H9 (cell line): ENCODE results near the gene ZMIZ1. TPM values are rescaled to one million over a fixed set of nuclear protein-coding genes. Genes with fewer than 3 reads are reported as not detected.

Experiments
- DNase-seq: peaks from one replicate; pipeline ENCODE4 v3.0.0-alpha.2; 2017
- H2AFZ ChIP-seq: one replicate; pipeline ENCODE4 v1.6.1; 2013; ENCODE audit warnings: mild to moderate bottlenecking, low read length, control low read depth, moderate library complexity
- H2AK5ac ChIP-seq: 2 replicates; pipeline ENCODE4 v1.6.1; 2013; ENCODE audit warnings: low read length, control low read depth, mixed read lengths; ENCODE audit not compliant: insufficient read length
- H2BK120ac ChIP-seq: one replicate; pipeline ENCODE4 v1.6.1; 2013; ENCODE audit warnings: low read depth, mild to moderate bottlenecking, low read length, control low read depth, inconsistent platforms; ENCODE audit not compliant: poor library complexity, severe bottlenecking
- H2BK12ac ChIP-seq: 2 replicates; pipeline ENCODE4 v1.6.1; 2013; ENCODE audit warnings: low read length, control low read depth, mixed read lengths, low read depth; ENCODE audit not compliant: insufficient read length
- H2BK15ac ChIP-seq: 2 replicates; pipeline ENCODE4 v1.6.1; 2013; ENCODE audit warnings: low read depth, low read length, control low read depth
- H2BK20ac ChIP-seq: one replicate; pipeline ENCODE4 v1.6.1; 2013; ENCODE audit warnings: low read depth, mild to moderate bottlenecking, low read length, control low read depth, inconsistent platforms; ENCODE audit not compliant: poor library complexity, severe bottlenecking
- H2BK5ac ChIP-seq: 2 replicates; pipeline ENCODE4 v1.6.1; 2013; ENCODE audit warnings: low read length, control low read depth, mixed read lengths; ENCODE audit not compliant: insufficient read length
- H3K14ac ChIP-seq: 2 replicates; pipeline ENCODE4 v1.6.1; 2013; ENCODE audit warnings: low read length, control low read depth; ENCODE audit not compliant: insufficient read depth
- H3K18ac ChIP-seq: 2 replicates; pipeline ENCODE4 v1.6.1; 2013; ENCODE audit warnings: low read depth, mild to moderate bottlenecking, mixed read lengths, low read length, control low read depth; ENCODE audit not compliant: insufficient read length
- H3K23ac ChIP-seq: 2 replicates; pipeline ENCODE4 v1.6.1; 2013; ENCODE audit warnings: low read length, control low read depth, mixed read lengths, low read depth; ENCODE audit not compliant: insufficient read length
- H3K23me2 ChIP-seq: 2 replicates; pipeline ENCODE4 v1.6.1; 2013; ENCODE audit warnings: low read depth, mild to moderate bottlenecking, mixed read lengths, low read length, control low read depth; ENCODE audit not compliant: insufficient read length, poor library complexity, severe bottlenecking
- H3K27ac ChIP-seq: 2 replicates; pipeline ENCODE4 v1.5.1; 2013; ENCODE audit warnings: low read length, control low read depth, mixed read lengths, low read depth; ENCODE audit not compliant: insufficient read length
- H3K27me3 ChIP-seq: 2 replicates; pipeline ENCODE4 v1.6.1; 2013; ENCODE audit warnings: low read length, control low read depth, inconsistent platforms; ENCODE audit not compliant: insufficient read depth
- H3K4ac ChIP-seq: 2 replicates; pipeline ENCODE4 v1.6.1; 2013; ENCODE audit warnings: low read depth, mild to moderate bottlenecking, control low read depth, inconsistent platforms, low read length, moderate library complexity
- H3K4me1 ChIP-seq: 2 replicates; pipeline ENCODE4 v1.6.1; 2013; ENCODE audit warnings: low read length, control low read depth, inconsistent platforms; ENCODE audit not compliant: insufficient read depth
- H3K4me2 ChIP-seq: 2 replicates; pipeline ENCODE4 v1.6.1; 2013; ENCODE audit warnings: low read length, control low read depth, mixed read lengths; ENCODE audit not compliant: insufficient read length, insufficient read depth
- H3K56ac ChIP-seq: 2 replicates; pipeline ENCODE4 v1.6.1; 2013; ENCODE audit warnings: low read depth, mild to moderate bottlenecking, mixed read lengths, low read length, control low read depth; ENCODE audit not compliant: insufficient read length
- H3K79me1 ChIP-seq: 2 replicates; pipeline ENCODE4 v1.6.1; 2013; ENCODE audit warnings: low read depth, mild to moderate bottlenecking, moderate library complexity, low read length, control low read depth, inconsistent platforms; ENCODE audit not compliant: insufficient read depth, poor library complexity, severe bottlenecking
- H3K79me2 ChIP-seq: 2 replicates; pipeline ENCODE4 v1.6.1; 2013; ENCODE audit warnings: low read length, control low read depth, inconsistent platforms; ENCODE audit not compliant: insufficient read depth
- H3K9ac ChIP-seq: 2 replicates; pipeline ENCODE4 v1.6.1; 2013; ENCODE audit warnings: low read length, control low read depth, mixed read lengths; ENCODE audit not compliant: insufficient read length; ENCODE audit errors: extremely low read depth
- H3K9me3 ChIP-seq: one replicate; pipeline ENCODE4 v1.6.1; 2013; ENCODE audit warnings: low read depth, low read length, inconsistent platforms; ENCODE audit not compliant: control insufficient read depth
- H3T11ph ChIP-seq: one replicate; pipeline ENCODE4 v1.6.1; 2013; ENCODE audit warnings: mild to moderate bottlenecking, low read length, control low read depth, inconsistent platforms
- H4K20me1 ChIP-seq: one replicate; pipeline ENCODE4 v1.6.1; 2013; ENCODE audit not compliant: control insufficient read depth, insufficient read length, insufficient read depth
- H4K5ac ChIP-seq: 2 replicates; pipeline ENCODE4 v1.6.1; 2013; ENCODE audit warnings: low read depth, mild to moderate bottlenecking, mixed read lengths, low read length, control low read depth; ENCODE audit not compliant: insufficient read length
- H4K8ac ChIP-seq: replicated peaks from 2 replicates; pipeline ENCODE4 v1.6.1; 2013; ENCODE audit warnings: low read length, control low read depth, mixed read lengths, low read depth; ENCODE audit not compliant: insufficient read length
- H4K91ac ChIP-seq: 2 replicates; pipeline ENCODE4 v1.6.1; 2013; ENCODE audit warnings: low read depth, mild to moderate bottlenecking, moderate library complexity, mixed read lengths, low read length, control low read depth; ENCODE audit not compliant: insufficient read length
- H3K27ac Mint-ChIP-seq, 3 experiments: 2 replicates in 2 of 3; 3 replicates in 1 of 3; pipeline ENCODE4 v1.8.0; 2020 to 2021; ENCODE audit warnings: mixed read lengths in 3 of 3, mild to moderate bottlenecking in 1 of 3, moderate library complexity in 1 of 3
- H3K27me3 Mint-ChIP-seq: 2 replicates; pipeline ENCODE4 v1.8.0; 2021; ENCODE audit warnings: low read depth, mild to moderate bottlenecking, moderate library complexity, mixed read lengths
- H3K36me3 Mint-ChIP-seq, 3 experiments: 2 replicates in 2 of 3; 3 replicates in 1 of 3; pipeline ENCODE4 v1.8.0; 2020 to 2021; ENCODE audit warnings: low read depth in 3 of 3, mixed read lengths in 3 of 3; ENCODE audit not compliant: insufficient read depth in 1 of 3
- H3K4me1 Mint-ChIP-seq, 2 experiments: 2 replicates each; pipeline ENCODE4 v1.8.0; 2020; ENCODE audit warnings: mixed read lengths in 2 of 2
- H3K4me3 Mint-ChIP-seq, 2 experiments: 2 replicates in 1 of 2; 3 replicates in 1 of 2; pipeline ENCODE4 v1.8.0; 2020 to 2021; ENCODE audit warnings: mild to moderate bottlenecking in 2 of 2, mixed read lengths in 2 of 2, moderate library complexity in 1 of 2
- H3K9me3 Mint-ChIP-seq, 2 experiments: 2 replicates in 1 of 2; 3 replicates in 1 of 2; pipeline ENCODE4 v1.8.0; 2020; ENCODE audit warnings: mild to moderate bottlenecking in 2 of 2, mixed read lengths in 2 of 2, moderate library complexity in 1 of 2
- CTCF ChIP-seq: fragments of 200-600 bp; sonication (generic); conservative IDR thresholded peaks from 3 replicates; pipeline ENCODE4 v1.8.0; 2021; ENCODE audit warnings: antibody characterized with exemption, mild to moderate bottlenecking
- WGBS: extraction: QIAGEN DNeasy Blood & Tissue Kit; methylation state at CpG from one replicate; pipeline ENCODE4 v1.1.7; 2013; ENCODE audit warnings: missing lambda C conversion rate, low lambda C conversion rate, mixed read lengths; ENCODE audit not compliant: insufficient read length; ENCODE audit errors: extremely low coverage; 5-methylcytosine and 5-hydroxymethylcytosine counted together
- total RNA-seq: library from RNA; stranded (reverse); gene quantifications from 2 replicates; pipeline ENCODE4 v1.2.1, GENCODE V29; 2021

ZMIZ1 gene
- total RNA-seq, 1 experiment from 2014 or later, result 36.9 TPM

- peaks cover 20% of the 10 kb centered on the region for H3K27me3 Mint-ChIP-seq
- no peak overlapping the region for H4K91ac ChIP-seq
- no peak for TF ChIP-seq CTCF
Measured at GRCh38 chr10:79335470-79336235, 266.9 kb downstream of the ZMIZ1 start.

More at GRCh38 chr10:79335470-79336235, 266.9 kb downstream of the ZMIZ1 start:
- Mint-ChIP-seq H3K27ac (no peak overlapping the region), H3K9me3 (peaks cover 12 to 14% of the 10 kb centered on the region in 2 experiments), H3K4me1 (peaks cover 13% of the 10 kb centered on the region in 2 experiments), H3K36me3 (peaks cover 2 to 3% (median 3%) of the 10 kb centered on the region in 3 experiments; a peak in 5 of 7 replicates), H3K4me3 (no peak overlapping the region)
- no CpG with 5 or more reads among the region's 13 CpGs for WGBS
- Histone ChIP-seq H3K4ac (no peak overlapping the region), H3K79me1 (no peaks in the 10 kb centered on the region), H2BK15ac (no peak overlapping the region), H4K8ac (no peak overlapping the region), H2AK5ac (no peak overlapping the region), H3K56ac (no peak overlapping the region), H3K4me2 (no peak overlapping the region), H2BK5ac (no peak overlapping the region), H3K79me2 (no peaks in the 10 kb centered on the region), H3T11ph (no peak overlapping the region), H3K9ac (no peak overlapping the region), H3K27me3 (no peaks in the 10 kb centered on the region), H2BK120ac (no peak overlapping the region), H3K4me1 (no peaks in the 10 kb centered on the region), H3K23me2 (no peaks in the 10 kb centered on the region), H3K9me3 (no peaks in the 10 kb centered on the region), H2BK20ac (no peak overlapping the region), H3K18ac (no peak overlapping the region), H3K14ac (no peak overlapping the region; the same call in 1 of the 2 replicates), H2AFZ (no peak overlapping the region), H3K23ac (no peak overlapping the region), H4K20me1 (no peaks in the 10 kb centered on the region), H4K5ac (no peak overlapping the region), H3K27ac (no peak overlapping the region), H2BK12ac (no peak overlapping the region)
- no peak for DNase-seq
